HuH-7 (cell line): ENCODE results near the gene LIME1.

ENCODE experiments used
- DNase-seq: peaks from one replicate; pipeline ENCODE4 v3.0.0; 2011; ENCODE audit warnings: low spot score

The LIME1 gene

DNA sequence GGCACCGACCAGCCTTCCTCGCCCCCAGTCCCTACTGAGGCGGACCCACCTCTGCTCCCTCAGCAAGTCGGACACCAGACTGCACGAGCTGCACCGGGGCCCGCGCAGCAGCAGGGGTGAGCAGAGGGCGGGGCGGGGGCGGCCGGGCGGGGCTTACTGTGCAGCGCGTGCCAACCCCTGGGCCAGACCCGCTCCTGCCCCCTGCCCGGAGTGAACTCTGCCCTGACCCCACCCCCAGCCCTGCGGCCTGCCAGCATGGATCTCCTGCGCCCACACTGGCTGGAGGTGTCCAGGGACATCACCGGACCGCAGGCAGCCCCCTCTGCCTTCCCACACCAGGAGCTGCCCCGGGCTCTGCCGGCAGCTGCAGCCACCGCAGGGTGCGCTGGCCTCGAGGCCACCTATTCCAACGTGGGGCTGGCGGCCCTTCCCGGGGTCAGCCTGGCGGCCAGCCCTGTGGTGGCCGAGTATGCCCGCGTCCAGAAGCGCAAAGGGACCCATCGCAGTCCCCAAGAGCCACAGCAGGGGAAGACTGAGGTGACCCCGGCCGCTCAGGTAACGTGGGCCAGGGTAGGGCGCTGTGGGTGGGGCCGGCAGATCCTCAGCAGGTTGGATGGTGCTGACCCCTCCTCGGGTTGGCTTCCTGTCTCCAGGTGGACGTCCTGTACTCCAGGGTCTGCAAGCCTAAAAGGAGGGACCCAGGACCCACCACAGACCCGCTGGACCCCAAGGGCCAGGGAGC is 1.7 kb downstream of the LIME1 start:
- no peak for DNase-seq

DNA sequence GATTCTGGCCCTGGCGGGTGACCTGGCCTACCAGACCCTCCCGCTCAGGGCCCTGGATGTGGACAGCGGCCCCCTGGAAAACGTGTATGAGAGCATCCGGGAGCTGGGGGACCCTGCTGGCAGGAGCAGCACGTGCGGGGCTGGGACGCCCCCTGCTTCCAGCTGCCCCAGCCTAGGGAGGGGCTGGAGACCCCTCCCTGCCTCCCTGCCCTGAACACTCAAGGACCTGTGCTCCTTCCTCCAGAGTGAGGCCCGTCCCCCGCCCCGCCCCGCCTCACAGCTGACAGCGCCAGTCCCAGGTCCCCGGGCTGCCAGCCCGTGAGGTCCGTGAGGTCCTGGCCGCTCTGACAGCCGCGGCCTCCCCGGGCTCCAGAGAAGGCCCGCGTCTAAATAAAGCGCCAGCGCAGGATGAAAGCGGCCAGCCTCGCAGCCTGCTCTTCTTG is 2.2 kb downstream of the LIME1 start:
- peak; percentile 86 for DNase-seq

DNA sequence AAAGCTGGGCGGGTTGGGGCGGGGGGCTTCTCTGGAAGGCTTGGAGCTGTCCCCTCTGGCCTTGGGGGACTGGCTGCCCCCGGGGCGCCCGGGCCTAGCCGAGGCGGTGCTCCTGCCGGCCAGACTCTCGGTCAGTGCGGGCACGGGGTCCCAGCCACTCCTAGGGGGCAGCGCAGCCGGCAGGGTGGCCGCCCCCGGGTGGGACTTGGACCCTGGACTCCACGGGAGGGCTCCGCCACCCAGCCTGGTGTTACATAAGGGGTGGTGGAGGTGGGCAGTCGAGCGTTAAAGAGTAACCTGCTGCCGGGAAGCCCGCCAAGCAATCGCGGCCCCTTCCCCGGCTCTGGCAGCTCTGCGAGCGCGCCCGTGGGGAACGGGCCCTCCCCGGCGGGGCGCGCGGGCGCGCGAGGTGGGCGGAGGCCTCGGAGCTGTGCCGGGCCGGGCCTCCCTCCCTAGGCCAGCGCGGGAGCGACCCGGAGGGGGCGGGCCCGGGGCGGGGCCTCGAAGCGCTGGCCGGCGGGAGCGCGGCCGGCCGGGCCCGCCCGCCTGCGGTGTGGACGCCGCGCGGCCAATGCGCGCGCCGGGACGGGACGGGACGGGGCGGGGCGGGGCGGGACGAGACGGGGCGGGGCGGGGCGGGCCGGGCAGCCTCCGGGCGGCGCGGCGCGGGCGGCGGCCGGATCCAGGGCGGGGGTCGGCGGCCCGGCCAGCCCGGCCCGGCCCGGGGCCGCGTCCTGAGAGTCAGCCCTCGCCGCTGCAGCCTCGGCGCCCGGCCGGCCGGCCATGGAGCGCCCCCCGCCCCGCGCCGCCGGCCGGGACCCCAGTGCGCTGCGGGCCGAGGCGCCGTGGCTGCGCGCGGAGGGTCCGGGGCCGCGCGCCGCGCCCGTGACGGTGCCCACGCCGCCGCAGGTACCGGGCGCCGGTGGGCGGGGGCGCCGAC is 2.9 kb downstream of the LIME1 start, which contains the start of gene SLC2A4RG:
Gene SLC2A4RG (plus strand): TSS at position 647 of the 940 bp plus-strand sequence. CDS start 137 bp downstream, at position 784.
- DNase-seq = peak; percentile 97

DNA sequence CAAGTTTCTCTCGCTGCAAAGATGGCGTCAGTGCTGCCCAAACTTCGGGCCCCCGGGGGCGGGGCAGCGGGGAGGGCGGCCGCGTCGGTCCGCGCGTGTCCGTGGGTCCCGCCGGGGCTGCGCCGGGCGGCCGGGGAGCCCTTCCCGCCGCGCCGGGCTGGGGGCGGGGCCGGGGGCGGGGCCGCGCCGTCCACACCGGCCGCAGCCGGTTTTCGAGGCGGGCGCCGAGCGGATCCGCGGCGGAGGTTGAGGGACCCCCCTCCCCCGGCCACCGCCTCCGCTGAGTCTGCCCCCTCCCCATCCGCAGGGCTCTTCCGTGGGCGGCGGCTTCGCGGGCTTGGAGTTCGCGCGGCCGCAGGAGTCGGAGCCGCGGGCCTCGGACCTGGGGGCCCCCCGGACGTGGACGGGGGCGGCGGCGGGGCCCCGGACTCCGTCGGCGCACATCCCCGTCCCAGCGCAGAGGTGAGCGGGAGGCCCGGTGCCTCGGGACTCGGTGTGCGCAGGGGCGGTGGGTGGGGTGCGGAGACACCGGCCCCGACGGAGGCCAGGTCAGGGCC is 3.7 kb downstream of the LIME1 start:
- DNase-seq = no peak

DNA sequence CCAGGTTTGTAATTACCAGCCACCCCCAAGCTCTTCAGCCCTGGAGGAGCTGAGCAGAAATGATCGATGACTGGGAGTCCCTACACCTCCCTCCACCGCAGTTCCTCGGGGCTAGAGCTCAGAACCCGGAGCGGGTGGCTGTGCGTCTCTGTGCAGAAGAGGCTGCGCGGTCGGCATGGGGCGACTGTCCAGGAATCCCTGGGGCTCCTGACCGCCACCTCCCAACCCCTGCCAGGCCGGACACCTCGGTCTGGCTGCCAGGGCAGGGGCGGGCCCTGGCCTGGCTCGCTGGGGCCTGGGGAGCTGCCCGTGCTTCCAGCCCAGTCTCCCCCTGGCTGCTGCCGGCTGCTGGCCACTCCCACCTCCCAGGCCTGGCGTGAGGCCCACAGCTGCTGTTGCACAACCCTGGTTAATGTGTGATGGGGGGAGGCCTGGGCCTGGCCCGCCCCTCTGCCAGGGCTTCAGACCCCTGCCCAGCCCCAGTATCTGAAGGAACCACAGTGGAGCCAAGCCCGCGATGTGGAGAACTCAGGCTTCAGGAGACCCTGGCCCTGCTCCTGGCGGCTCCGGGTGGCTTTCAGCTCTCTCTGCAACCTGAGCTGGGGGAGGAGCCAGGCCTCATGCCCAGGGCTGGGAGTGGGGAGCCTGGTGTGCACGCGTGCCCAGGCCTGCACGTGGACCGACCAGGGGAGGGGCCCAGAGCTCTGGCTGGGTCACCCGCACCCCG is 4.3 kb downstream of the LIME1 start:
- DNase-seq = peak; percentile 99

DNA sequence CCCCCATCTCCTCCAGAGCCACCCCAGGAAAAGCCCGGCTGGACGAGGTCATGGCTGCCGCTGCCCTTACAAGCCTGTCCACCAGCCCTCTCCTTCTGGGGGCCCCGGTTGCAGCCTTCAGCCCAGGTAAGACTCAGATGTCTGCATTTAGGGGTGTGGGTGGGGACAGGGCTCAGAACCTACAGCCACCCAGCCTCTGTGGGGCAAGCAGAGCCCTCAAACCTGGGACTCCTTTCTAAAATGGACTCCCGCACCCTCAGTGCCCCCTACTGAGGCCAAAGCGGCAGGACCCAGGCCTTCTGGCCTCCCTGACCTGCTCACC is 4.9 kb downstream of the LIME1 start:
- DNase-seq = no peak

DNA sequence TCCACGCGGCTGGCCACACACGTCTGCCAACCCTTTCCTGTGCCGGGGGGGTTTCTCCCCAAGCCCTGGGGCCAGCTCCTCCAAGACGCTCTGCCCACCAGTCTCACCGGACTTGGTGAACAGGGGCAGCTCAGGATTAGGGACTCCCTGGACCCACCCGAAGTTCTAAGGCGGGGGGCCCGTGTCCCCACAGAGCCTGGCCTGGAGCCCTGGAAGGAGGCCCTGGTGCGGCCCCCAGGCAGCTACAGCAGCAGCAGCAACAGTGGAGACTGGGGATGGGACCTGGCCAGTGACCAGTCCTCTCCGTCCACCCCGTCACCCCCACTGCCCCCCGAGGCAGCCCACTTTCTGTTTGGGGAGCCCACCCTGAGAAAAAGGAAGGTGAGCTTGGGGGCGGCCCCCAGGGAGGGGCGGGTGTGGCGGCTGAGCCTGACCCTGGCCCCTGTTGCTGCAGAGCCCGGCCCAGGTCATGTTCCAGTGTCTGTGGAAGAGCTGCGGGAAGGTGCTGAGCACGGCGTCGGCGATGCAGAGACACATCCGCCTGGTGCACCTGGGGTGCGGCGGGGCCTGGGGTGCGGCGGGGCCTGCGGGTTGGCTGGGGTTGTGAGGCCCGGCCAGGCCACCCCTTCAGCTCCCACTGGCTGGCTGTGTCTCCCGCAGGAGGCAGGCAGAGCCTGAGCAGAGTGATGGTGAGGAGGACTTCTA is 5.4 kb downstream of the LIME1 start:
- no peak for DNase-seq

DNA sequence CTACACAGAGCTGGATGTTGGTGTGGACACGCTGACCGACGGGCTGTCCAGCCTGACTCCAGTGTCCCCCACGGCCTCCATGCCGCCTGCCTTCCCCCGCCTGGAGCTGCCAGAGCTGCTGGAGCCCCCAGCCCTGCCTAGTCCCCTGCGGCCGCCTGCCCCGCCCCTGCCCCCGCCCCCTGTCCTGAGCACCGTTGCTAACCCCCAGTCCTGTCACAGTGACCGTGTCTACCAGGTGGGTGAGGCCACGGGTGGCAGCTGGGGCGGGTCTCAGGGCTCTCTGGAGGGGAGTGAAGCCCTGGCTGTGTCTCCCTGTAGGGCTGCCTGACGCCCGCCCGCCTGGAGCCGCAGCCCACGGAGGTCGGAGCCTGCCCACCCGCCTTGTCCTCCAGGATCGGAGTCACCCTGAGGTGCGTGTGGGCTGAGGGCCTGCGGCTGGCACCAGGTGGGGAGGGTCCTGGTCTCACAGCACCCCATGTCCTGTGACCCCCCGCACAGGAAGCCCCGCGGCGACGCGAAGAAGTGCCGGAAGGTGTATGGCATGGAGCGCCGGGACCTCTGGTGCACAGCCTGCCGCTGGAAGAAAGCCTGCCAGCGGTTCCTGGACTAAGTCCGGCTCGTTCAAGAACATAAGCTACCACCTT is 6.0 kb downstream of the LIME1 start:
- DNase-seq = no peak

DNA sequence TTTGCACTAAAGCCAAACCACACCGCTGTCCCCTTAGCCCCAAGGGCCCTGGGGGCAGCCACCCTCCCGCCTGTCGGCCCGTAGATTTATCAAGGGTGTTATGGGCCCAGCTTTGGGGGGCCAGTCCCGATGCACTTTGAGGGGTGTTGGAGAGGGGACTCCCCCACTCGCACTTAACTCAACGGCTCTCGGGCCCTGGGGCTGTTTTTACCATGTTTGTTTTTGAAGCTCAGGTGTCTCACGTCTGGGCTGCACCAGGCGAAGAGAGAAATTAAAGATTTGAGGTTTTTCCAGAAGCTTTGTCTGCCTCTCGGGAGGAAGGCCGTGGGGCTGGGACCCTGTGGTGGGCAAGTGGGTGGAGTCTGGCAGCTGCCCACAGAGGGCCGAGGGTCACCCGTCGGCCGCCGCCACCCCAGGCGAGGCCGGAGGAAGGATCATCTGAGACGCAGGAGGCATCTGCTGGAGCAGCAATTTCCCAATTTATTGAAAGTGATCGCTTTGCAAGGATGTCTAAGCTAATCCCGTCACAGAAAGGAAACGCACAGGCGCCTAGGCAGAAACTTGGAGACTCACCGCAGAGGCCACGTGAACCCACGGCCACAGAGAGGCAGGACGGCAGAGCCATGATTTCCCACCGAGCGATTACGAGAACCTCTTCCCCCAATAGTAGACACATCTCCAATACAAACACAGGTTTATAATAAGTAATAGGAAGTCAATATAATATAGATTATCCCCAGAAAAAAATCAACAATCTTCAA is 6.9 kb downstream of the LIME1 start:
- DNase-seq = no peak

DNA sequence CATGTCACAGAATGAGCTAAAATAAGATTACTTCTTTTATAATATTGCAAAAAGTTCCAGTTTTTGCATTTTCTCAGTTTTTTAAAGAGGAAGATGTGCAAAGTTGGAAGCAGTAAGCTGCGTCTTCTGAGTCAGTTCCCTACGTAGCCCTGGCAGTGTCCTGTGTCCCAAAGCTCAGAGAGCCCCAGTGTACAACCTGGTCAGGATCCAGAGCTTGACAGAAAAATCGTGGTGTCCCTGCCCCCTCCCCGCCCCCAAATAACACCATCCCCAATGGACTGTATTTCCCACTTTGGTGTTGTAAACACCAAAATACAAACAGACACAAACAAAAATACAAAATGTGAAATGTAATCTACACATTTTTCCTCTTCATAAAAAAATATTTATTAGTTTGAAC is 7.7 kb downstream of the LIME1 start:
- no peak for DNase-seq

DNA sequence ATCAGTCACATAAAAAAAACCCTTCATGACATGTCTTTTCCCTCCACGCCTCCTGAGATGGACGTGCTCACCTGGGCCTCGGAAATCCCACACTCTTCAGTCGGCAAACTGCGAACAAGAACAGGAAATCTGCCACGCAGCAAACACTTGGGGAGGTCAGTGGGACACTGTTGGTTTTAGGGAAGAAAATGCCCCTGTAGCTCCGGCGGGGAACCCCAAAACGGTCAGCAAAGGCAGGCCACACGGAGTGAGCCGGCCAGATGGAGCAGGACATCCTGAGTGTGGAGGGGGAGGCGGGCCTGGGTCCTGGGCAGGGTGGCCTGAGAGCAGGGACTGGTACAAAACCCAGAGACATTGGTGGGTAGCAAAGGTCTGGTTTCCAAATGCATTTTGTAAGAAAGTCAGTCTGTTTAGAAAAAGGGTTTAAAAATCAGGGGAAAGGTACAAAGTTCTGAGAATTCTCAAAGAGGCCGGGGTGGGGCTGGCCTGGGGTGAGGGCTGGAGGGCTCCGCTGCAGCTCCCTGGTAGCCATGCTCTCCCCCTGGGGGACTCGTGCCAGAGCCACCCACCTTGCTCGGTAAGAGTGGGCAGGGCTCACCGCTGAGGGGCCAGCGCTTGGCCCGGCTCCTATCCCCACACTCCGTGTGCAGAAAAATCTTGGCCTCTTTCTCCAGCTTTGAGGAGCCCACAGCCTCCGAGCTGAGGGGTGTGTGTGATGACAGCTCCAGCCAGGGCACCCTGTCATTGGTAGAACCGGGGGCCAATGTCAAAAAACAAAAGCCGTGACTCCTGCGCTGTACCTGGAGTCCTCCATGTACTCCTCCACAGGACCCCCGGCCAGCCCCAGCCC is 8.3 kb downstream of the LIME1 start:
- peak; percentile 28 for DNase-seq

DNA sequence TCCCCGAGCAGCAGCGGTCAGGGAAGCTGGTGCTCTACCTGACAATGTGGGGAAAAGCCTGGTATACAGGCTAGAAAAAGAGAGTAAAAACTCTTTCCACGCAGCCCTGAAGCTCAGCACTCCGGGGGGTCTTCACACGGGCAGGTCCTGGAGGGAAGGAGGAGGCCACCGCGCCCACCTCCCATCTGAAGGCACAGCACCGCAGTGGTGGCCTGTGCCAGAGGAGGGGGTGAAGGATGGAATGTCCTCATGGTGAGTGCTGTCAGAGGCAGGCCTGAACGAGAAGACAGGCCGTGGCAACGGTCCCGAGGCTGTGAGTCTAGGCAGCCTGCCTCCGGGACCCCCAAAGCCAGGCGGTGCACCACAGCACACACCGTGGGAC is 9.0 kb downstream of the LIME1 start:
- peak; percentile 23 for DNase-seq

DNA sequence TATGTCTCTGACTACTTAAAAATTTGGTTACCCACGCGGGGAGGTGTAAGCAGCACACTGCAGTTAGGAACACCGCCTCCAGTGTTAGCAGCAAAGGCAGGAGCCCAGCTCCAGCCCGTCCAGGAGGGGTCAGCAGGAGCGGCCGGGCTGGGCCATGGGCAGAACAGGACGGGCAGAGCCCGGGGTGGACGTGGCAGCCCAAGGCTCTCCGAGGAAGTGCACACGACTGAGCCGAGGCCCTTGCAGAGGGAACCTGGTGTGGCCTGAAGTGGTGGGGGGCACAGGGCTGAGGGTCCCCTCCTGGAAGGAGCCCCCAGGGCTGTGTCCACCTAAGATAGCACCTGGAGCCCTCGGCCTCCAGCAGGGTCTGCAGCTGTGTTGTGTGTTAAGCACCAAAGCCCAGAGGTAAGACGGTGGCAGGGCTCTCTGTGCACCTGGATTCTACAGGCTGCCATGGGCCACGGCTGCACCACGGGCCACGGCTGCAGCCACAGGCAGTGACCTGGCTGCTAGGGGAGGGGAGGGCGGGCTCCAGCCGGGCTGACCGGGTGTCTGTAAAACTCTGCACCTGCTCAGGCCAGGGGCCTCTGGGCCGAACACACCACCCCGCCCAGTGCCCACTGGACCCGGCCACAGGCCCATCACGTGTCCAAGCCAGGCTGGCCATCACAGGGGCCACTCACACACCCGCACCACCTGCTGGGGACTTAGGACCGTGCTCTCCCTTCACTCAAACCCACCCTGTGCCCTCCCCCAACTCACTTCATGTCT is 9.7 kb downstream of the LIME1 start:
- peak; percentile 41 for DNase-seq

DNA sequence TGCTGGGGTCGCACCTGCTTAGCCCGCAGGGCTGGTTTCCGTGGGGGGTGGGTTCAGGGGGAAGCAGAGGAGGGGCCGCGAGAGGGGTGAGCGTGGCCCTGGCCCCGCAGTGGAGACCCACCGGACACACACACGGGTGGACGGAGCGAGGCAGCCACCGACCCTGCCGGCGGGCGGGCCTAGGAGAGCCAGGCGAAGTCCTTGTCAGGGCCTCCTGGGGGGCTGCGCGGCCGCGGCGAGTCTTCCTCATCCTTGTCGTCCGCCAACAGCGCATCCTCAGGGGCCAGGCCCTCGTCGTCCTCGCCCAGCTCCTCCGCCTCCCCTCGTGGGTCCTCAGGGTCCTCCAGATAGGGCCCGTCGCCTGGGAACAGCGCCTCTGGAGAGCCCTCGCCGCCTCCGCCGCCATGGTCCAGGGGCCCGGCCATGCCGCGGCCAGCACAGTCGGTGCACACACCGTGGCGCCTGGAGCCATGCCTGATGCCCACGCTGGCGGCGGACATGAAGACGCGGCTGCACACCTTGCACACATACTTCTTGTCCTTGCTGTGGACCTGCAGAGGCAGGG is 10.4 kb downstream of the LIME1 start:
- no peak for DNase-seq

DNA sequence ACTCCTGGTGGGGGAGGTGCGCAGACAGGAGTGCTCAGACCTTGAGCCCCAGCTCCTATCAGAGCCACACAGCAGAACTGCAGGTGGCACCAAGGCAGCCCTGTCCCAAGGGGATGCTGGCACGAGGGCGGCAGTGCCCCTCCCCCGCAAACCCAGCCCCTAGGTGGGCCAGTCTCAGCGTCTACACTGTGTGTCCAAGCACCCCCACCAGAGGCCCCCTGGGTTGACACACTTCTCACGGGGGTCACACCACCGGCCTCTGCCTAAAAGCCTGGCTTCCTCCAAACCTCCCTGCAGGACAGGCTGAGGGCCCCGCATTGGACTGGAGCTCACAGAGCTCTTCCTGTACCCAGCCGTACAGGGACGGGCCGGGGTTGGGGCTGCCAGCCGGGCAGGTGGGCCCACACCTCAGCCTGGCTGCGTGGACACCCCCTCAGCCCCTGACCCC is 11.2 kb downstream of the LIME1 start:
- no peak for DNase-seq

DNA sequence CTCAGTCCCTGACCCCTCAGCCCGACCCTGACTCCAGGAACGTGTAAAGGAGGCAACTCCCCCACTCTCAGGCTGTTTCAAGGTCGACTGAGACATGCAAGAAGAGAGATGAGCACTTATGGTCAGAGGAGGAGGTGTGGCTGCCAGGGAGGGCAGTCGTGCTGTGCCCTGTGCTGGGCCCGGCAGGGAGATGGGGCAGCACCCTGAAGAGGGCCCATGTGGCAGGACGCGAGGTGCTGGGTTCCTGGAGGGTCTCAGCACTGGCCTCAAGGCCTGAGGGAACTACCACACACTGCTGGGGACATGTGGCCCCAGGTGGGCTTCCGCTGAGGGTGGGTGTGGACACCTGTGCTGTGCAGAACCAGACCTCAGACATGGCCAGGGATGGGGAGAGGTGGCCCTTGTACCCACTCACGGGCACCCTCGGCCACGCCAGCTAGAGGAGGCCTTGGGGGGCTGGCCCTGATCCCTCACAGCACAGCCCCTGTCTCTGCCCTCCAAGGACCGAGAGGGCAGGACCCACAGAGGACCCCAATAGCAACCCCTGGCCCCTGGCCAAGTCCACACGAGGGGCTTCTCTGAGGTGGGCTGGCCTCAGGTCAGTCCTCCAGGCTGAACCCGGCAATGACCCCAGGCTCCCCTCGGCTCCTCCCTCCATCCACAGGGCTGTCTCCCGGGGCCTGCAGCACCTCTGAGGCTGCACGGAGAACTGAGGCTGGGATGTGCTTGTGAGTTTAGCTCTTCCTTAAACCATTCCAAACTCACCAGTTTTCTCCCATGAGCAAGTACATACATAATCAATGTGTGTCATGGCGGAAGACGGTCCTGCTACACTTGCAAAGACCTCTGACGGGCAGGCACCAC is 11.8 kb downstream of the LIME1 start:
- no peak for DNase-seq

DNA sequence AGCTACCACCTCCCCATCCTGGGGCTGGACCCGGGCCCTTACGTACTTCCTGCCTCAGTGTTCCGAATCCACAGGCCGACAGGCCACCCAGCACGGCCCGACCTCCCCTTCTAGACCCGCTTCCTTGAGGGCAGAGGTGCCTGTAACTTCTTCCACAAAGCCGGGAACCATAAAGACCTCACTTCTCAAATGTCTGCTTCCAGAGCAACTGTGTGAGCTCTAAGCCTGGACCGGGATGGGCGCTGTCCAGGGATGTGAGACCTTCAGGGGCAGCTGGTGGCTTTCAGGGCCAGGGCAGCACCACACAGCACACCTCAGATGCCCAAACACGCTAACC is 12.4 kb downstream of the LIME1 start:
- DNase-seq = no peak
